HEK293T (cell line): Measurements from ENCODE around the gene MAP1LC3A.

ENCODE experiments used
- CTCF ChIA-PET: fragments of 350-600 bp; formaldehyde crosslinking; extraction: SDS; loops from one replicate; lab custom pipeline; 2021; ENCODE audit warnings: antibody characterized with exemption, inconsistent platforms; lab: Yijun Ruan, JAX
- POLR2A ChIA-PET: fragments of 350-600 bp; formaldehyde crosslinking; extraction: SDS; loops from one replicate; lab custom pipeline; 2020; ENCODE audit warnings: antibody characterized with exemption, inconsistent platforms; lab: Yijun Ruan, JAX
- DNase-seq: peaks from one replicate; pipeline ENCODE4 v3.0.0; 2012; ENCODE audit warnings: mixed read lengths; ENCODE audit errors: extremely low spot score
- ARNT ChIP-seq: fragments of 450-650 bp; IDR thresholded peaks from 2 replicates; pipeline ENCODE4 v1.6.1; 2017; ENCODE audit warnings: mild to moderate bottlenecking
- BHLHE40 ChIP-seq: fragments of 450-650 bp; IDR thresholded peaks from 2 replicates; pipeline ENCODE4 v1.6.1; 2016; ENCODE audit warnings: mild to moderate bottlenecking, moderate library complexity, borderline replicate concordance
- CTBP1 ChIP-seq: fragments of 450-650 bp; IDR thresholded peaks from 2 replicates; pipeline ENCODE4 v1.6.1; 2016; ENCODE audit warnings: borderline replicate concordance
- ELF4 ChIP-seq: fragments of 450-650 bp; IDR thresholded peaks from 2 replicates; pipeline ENCODE4 v1.6.1; 2017; ENCODE audit warnings: antibody characterized with exemption
- FOXA1 ChIP-seq: fragments of 450-650 bp; IDR thresholded peaks from 2 replicates; pipeline ENCODE4 v1.6.1; 2016; ENCODE audit warnings: mild to moderate bottlenecking
- FOXK2 ChIP-seq: fragments of 450-650 bp; IDR thresholded peaks from 2 replicates; pipeline ENCODE4 v1.6.1; 2016; ENCODE audit warnings: mild to moderate bottlenecking
- FOXM1 ChIP-seq: fragments of 450-650 bp; IDR thresholded peaks from 2 replicates; pipeline ENCODE4 v1.6.1; 2017; ENCODE audit warnings: mild to moderate bottlenecking, borderline replicate concordance
- HDGF ChIP-seq: fragments of 450-650 bp; IDR thresholded peaks from 2 replicates; pipeline ENCODE4 v1.6.1; 2017; ENCODE audit warnings: antibody characterized with exemption, borderline replicate concordance
- L3MBTL2 ChIP-seq: fragments of 450-650 bp; conservative IDR thresholded peaks from 2 replicates; pipeline ENCODE4 v1.6.1; 2016; ENCODE audit warnings: mild to moderate bottlenecking
- LEF1 ChIP-seq: fragments of 450-650 bp; IDR thresholded peaks from 2 replicates; pipeline ENCODE4 v1.6.1; 2017; ENCODE audit warnings: mild to moderate bottlenecking, borderline replicate concordance
- NFRKB ChIP-seq: fragments of 450-650 bp; IDR thresholded peaks from 2 replicates; pipeline ENCODE4 v1.6.1; 2016; ENCODE audit warnings: mild to moderate bottlenecking, moderate library complexity
- SP1 ChIP-seq: fragments of 450-650 bp; IDR thresholded peaks from 2 replicates; pipeline ENCODE4 v1.6.1; 2017
- SUZ12 ChIP-seq: fragments of 450-650 bp; IDR thresholded peaks from 2 replicates; pipeline ENCODE4 v1.6.1; 2016; ENCODE audit warnings: mild to moderate bottlenecking
- TARDBP ChIP-seq: fragments of 450-650 bp; IDR thresholded peaks from 2 replicates; pipeline ENCODE4 v1.6.1; 2016
- ZNF384 ChIP-seq: fragments of 450-650 bp; IDR thresholded peaks from 2 replicates; pipeline ENCODE4 v1.6.1; 2016
- TF ChIP-seq, protein P1 (sequence below): fragments of 450-650 bp; IDR thresholded peaks from 2 replicates; pipeline ENCODE4 v1.6.1; 2016

The MAP1LC3A gene

GRCh38 chr20:34542439-34542838 is 16.1 kb upstream of the MAP1LC3A start:
- no peak for DNase-seq
- CTCF ChIA-PET: no interaction called here
- TF ChIP-seq BHLHE40: no peak
- no peak for TF ChIP-seq FOXK2
- TF ChIP-seq CTBP1: no peak
- no peak for TF ChIP-seq FOXM1
- TF ChIP-seq SUZ12: no peak
- no peak for TF ChIP-seq ELF4
- no peak for TF ChIP-seq ARNT
- TF ChIP-seq, protein P1, sequence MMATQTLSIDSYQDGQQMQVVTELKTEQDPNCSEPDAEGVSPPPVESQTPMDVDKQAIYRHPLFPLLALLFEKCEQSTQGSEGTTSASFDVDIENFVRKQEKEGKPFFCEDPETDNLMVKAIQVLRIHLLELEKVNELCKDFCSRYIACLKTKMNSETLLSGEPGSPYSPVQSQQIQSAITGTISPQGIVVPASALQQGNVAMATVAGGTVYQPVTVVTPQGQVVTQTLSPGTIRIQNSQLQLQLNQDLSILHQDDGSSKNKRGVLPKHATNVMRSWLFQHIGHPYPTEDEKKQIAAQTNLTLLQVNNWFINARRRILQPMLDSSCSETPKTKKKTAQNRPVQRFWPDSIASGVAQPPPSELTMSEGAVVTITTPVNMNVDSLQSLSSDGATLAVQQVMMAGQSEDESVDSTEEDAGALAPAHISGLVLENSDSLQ: no peak
- no peak for TF ChIP-seq FOXA1
- TF ChIP-seq SP1: no peak
- no peak for TF ChIP-seq LEF1
- no peak for TF ChIP-seq TARDBP
- POLR2A ChIA-PET: no interaction called here

DNA sequence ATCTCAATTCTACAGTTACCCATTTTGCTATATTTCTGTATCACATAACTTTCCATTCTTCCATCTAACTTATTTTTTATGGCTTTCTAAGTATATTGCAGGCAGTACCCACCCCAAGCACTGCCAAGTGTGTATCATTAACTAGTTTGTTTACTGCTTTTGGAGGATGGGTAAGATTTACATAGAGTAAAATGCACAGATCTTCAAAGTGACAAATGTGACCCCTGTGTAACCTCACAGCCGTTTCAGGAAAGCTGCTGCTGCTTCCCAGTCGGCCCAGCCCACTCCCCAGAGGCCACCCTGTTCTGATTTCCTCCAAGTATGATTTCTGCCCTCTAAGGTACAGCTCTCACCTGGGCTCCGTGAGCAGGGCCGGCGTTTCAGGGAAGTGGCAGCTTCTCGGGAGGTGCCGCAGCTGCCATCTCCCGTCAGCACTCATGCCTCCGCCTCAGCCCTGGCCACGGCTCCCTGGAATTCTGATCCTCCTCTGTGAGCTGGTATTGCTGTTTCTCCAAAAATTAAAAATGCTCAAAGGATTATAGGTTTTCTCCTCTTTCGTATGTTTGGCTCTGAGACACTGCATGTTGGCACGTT is 15.0 kb upstream of the MAP1LC3A start:
- no peak for DNase-seq
- ChIA-PET POLR2A (no interaction called here), CTCF (no interaction called here)
- TF ChIP-seq SUZ12: no peak
- no peak for TF ChIP-seq HDGF
- no peak for TF ChIP-seq ELF4
- no peak for TF ChIP-seq CTBP1
- no peak for TF ChIP-seq ARNT
- no peak for TF ChIP-seq NFRKB
- TF ChIP-seq, protein P1: no peak
- no peak for TF ChIP-seq ZNF384
- no peak for TF ChIP-seq TARDBP
- TF ChIP-seq FOXM1: no peak
- TF ChIP-seq FOXA1: no peak

DNA sequence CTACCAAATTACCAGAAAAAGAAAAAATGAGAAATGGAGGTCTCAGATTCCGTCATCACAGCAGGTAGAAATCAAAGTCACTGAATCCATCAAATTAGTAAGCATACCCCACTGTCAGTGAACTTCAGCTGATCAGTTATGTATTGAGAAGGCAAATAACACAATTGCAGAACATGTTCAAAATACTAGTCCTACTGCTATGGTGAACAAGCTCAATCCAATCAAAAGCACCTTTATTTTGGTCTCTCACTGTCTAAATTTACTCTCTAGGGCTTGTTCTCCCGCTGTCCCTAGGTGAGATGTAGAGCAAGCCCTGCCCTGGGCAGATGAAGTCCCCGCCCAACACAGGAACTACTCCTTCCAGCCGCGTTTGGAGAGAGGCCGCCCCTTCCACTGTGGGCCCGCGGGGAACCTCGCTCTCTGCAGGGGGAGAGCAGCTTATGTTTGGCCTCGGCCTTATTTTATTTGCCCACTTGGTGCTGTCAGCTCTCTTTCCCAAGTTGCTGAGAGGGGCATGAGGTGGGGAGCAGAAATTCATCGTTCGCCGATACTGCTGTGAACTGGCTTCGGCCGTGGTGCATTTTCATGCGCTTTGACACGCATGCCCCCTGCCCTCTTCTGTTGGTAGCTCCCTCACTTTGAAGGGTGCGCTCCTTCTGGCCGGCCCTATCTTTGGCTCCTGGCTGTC is 14.3 kb upstream of the MAP1LC3A start:
- ChIA-PET CTCF (interaction anchor here (1.0 kb wide), 1 partner anchor 225 kb away, joined by 3 read pairs; no protein-coding TSS in a partner anchor), POLR2A (no interaction called here)
- TF ChIP-seq HDGF (no peak), NFRKB (no peak), BHLHE40 (no peak), LEF1 (no peak), CTBP1 (no peak), SP1 (no peak), FOXK2 (no peak), FOXA1 (no peak), SUZ12 (no peak), L3MBTL2 (no peak), TARDBP (no peak), ELF4 (no peak), ZNF384 (no peak), FOXM1 (no peak), ARNT (no peak)
- TF ChIP-seq, protein P1: no peak
- no peak for DNase-seq

- ChIA-PET POLR2A (no interaction called here), CTCF (no interaction called here)
- TF ChIP-seq FOXA1 (no peak), FOXK2 (no peak), HDGF (no peak), BHLHE40 (no peak), L3MBTL2 (no peak), NFRKB (no peak), ZNF384 (no peak), SUZ12 (no peak), ELF4 (no peak), FOXM1 (no peak), CTBP1 (no peak), ARNT (no peak), TARDBP (no peak)
- TF ChIP-seq, protein P1: no peak
- DNase-seq: no peak
These were observed 11.8 kb upstream of the MAP1LC3A start for GRCh38 chr20:34546751-34547181.

DNA sequence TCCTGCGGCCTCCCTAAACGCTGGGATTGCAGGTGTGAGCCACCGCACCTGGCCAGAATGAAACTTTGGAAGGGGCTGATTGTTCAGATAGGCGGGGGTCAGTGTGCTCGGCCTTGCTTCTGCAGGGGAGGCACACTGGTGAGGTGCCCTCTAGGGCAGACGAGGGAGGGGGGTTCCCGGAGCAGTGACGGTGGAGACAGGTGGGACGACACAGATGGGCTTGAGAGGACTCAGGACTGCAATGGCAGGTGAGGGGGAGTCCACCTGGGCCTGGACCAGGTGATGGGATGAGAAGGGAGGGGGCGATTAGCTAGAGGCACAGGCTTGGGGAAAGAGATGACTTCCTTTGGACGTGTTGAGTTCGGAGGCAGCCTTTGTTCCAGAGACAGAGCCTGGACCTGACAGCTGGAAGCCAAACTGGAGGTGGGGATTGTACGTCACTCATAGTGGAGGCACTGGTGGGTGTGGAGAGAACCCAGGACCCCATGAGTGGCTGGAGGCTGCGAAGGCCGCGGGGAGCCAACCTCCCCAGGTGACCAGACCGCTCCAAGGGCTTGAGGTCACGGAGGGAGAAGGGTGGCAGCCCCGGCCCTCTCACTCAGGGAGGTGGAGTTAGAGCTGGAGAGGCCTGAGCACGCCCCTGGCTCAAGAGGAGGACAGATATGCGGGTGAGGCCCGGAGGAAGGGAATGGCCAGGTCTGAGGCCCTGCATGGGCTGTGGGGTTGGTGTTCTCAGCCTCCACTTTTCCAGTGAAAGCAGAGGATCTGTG is 10.5 kb upstream of the MAP1LC3A start:
- ChIA-PET CTCF (interaction anchor here (0.7 kb wide), 1 partner anchor 293 kb away, joined by 6 read pairs; no protein-coding TSS in a partner anchor), POLR2A (no interaction called here)
- no peak for DNase-seq

More for the DNA sequence above, 10.5 kb upstream of the MAP1LC3A start:
- TF ChIP-seq FOXA1: no peak
- no peak for TF ChIP-seq SP1
- TF ChIP-seq CTBP1: no peak
- no peak for TF ChIP-seq FOXK2
- TF ChIP-seq NFRKB: no peak
- TF ChIP-seq LEF1: no peak
- TF ChIP-seq L3MBTL2: no peak
